GM10266 (cell line): ENCODE measurements around the gene IRF7.

ENCODE experiments used
- DNase-seq: peaks from one replicate; pipeline ENCODE4 v3.0.0; 2012; ENCODE audit errors: extremely low spot score
- TF ChIP-seq, protein P1 (sequence below): IDR thresholded peaks from 2 replicates; pipeline ENCODE4 v1.5.1; 2012; ENCODE audit warnings: mild to moderate bottlenecking, low read depth; ENCODE audit not compliant: control insufficient read depth, insufficient read depth; ENCODE audit errors: missing control alignments

IRF7 gene

DNA sequence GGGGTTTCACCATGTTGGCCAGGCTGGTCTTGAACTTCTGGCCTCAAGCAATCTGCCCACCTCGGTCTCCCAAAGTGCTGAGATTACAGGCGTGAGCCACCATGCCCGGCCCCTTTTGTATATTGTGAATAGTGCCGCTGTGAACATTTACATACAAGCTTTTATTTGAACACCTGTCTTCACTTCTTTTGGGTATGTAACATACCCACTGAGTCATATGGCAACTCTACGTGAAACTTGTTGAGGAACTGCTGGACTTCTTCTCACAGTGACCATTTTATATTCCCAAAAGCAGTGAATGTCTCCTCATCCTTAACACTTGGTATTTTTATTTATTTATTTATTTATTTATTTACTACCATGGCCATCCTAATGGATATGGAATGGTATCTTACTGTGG is 15.1 kb upstream of the IRF7 start:
- TF ChIP-seq, protein P1, sequence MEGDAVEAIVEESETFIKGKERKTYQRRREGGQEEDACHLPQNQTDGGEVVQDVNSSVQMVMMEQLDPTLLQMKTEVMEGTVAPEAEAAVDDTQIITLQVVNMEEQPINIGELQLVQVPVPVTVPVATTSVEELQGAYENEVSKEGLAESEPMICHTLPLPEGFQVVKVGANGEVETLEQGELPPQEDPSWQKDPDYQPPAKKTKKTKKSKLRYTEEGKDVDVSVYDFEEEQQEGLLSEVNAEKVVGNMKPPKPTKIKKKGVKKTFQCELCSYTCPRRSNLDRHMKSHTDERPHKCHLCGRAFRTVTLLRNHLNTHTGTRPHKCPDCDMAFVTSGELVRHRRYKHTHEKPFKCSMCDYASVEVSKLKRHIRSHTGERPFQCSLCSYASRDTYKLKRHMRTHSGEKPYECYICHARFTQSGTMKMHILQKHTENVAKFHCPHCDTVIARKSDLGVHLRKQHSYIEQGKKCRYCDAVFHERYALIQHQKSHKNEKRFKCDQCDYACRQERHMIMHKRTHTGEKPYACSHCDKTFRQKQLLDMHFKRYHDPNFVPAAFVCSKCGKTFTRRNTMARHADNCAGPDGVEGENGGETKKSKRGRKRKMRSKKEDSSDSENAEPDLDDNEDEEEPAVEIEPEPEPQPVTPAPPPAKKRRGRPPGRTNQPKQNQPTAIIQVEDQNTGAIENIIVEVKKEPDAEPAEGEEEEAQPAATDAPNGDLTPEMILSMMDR, result no peak
- no peak for DNase-seq

- DNase-seq, result no peak
- TF ChIP-seq, protein P1, result peak; percentile 38
Observed at GRCh38 chr11:629237-629583, 13.5 kb upstream of the IRF7 start.

GRCh38 chr11:628056-628455 is 12.3 kb upstream of the IRF7 start:
- TF ChIP-seq, protein P1, result no peak
- DNase-seq, result no peak

- TF ChIP-seq, protein P1, result no peak
- DNase-seq, result no peak
Observed at GRCh38 chr11:627308-627576, 11.5 kb upstream of the IRF7 start.

DNA sequence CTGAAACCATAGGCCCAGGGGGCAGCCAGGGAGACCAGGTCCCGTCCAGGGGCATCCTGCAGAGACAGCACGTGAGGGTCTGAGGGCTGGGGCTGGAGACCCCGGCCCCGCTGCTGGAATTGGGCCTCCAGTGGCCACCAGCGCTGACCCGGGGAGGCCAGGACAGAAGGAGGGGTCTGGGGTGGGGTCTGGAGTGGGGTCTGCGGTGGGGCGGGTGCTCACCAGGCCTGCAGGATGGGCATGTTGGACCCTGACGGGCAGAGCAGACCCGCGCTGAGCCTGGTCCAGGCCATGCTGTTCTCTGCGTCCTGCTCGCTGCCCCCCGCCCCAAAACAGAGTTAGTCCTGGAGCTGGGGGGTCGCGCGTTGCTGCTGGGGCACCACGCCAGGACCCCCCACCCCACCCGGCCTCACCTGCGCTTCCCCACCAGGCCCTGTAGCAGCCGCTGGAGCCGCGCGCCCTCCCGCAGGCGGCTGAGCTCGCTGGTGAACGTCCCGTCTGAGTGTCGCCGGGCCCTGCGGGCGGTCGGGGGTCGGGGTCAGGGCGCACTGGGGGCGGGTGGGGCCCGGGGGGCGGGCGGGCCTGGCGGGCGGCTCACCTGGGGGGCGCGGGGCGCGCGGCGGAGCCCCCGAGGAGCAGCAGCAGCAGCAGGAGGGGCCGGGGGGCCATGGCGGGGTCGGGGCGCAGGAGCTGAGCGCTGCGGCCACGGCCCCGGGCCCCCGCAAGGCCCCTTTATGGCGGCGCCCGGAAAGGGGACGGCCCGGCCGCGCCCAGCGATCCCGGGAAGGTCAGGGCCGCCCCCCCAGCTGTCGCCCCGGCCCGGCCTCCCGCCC is 10.9 kb upstream of the IRF7 start, which contains the start of gene SCT:
TSS of gene SCT (minus strand) at position 707 of the 833 bp plus-strand sequence. CDS start at position 669, 38 bp downstream.
- no peak for DNase-seq
- TF ChIP-seq, protein P1, result no peak

DNA sequence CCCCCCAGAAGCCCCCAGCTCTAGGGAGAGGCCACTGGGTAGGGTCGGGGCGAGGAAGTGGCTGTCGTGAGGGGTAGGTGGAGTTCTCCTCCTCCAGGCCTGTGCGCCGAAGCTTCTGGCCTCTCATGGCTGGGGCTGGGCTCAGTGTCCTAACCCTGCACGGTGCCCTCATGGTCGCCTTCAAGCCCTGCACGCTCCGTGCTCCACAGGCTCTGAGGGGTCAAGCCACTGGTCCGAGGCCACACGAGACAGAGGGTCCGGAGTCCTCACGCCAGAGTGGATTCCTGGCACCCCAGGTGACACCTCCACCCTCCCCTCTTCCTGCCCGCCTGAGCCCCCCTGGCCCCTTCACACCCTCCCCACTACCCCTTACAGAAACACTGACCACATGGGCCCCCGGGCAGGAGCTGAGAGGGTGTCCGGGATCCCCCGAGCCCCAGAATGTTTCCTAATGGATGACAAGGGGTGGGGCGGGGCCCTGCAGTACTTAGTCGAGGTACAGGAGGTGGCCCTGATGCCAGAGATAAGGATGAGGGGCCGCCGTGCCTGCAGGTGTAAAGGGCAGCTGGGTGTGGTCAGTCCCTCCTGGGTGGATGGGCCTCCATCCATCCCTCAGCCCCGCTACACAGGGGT is 10.0 kb upstream of the IRF7 start:
- DNase-seq, result no peak

More for the DNA sequence above, 10.0 kb upstream of the IRF7 start:
- TF ChIP-seq, protein P1, result no peak
